CD4-positive, alpha-beta T cell treated with Interleukin-21 for 1 hour (primary cell): ENCODE data around the gene PITX2.
A peak's percentile ranks its signal among the peaks of the same experiment; 100 is the strongest.

Experiments
- DNase-seq: peaks from one replicate; pipeline ENCODE4 v3.0.0-alpha.2; 2020

Gene PITX2

GRCh38 chr4:110636171-110636679 lies 13.3 kb upstream of the PITX2 start:
- no peak for DNase-seq

DNA sequence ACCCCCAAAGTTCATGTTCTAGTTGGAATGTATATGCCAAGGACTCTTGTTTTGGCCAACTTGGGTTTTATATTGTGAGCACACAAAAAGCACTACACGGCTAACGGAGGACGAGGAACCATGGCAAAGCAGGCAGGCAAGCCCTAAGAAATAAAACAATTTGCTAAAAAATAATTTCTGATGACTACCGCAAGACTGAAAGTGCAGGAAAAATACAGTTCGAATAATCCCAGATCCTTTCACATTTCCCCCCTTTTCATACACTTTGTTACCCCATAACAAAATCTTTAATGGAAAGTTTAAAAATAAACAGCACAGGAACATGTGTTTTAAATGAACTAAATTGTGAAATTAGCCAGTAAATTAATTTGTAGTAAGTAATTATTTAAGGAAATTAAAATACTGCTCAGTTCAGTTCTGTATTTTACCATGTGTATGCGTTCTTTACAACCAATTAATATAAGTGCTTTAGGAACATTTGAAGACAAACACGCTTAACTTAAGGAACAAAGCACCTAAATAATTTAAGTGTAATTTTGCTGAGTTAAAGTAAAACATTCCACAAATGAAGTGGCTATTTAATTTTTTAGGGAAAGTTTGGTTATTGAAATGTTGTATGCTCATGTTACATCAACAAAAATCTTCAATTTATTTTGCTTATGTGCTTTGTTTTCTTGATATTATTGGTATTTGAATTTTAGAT lies 12.4 kb upstream of the PITX2 start:
- DNase-seq = no peak

GRCh38 chr4:110634350-110635162 lies 11.7 kb upstream of the PITX2 start:
- no peak for DNase-seq

- DNase-seq = no peak
Measured at GRCh38 chr4:110633358-110634341, 10.8 kb upstream of the PITX2 start.

- no peak for DNase-seq
Measured at GRCh38 chr4:110632506-110633357, 9.9 kb upstream of the PITX2 start.

DNA sequence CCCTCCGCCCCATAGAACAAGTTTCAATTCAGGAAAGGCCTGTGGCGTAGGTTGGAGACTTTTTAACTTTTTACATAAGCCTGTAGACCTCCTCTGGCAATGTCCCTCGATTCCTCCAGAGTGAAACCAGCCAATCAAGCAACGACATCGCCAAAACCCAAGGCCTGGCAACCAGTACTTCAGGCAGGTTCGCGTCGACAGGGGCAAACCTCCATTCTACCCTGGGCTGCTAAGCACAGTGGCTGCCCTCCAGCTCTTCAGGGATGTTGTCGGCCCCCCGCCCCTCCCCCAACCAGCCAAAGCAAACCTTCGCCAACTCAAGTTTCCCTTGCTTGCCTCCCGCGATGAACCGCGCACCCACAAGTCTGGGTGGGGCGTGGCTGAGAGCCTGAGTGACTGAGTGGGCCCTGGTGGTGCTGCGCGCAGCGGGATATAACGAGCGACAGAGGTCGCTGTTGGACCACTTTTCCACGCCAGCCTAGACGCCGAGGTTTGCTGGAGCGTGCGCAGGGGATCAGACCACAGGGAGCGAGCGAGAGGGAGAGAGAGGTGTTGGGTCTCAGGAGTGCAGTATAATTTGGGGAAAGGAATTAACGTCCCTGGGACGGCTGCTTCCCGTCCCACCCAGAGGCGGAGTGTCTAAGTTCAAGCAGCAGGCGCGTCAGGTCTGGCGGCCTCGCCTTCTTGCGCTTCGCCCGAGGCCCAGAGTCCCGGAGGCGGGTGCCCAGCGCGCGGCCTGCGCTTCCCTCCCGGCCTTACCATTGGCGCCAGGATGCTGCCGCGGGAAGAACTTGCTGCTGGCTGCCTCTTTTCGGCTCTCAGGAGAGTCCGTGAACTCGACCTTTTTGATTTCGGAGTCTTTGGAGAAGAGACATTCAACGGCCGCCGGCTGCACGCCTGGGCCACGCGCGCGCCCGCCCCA lies 9.0 kb upstream of the PITX2 start:
- peak; percentile 8 for DNase-seq

- DNase-seq = no peak
Measured at GRCh38 chr4:110630688-110631402, 8.0 kb upstream of the PITX2 start.

GRCh38 chr4:110629780-110630687 lies 7.2 kb upstream of the PITX2 start:
- no peak for DNase-seq

DNA sequence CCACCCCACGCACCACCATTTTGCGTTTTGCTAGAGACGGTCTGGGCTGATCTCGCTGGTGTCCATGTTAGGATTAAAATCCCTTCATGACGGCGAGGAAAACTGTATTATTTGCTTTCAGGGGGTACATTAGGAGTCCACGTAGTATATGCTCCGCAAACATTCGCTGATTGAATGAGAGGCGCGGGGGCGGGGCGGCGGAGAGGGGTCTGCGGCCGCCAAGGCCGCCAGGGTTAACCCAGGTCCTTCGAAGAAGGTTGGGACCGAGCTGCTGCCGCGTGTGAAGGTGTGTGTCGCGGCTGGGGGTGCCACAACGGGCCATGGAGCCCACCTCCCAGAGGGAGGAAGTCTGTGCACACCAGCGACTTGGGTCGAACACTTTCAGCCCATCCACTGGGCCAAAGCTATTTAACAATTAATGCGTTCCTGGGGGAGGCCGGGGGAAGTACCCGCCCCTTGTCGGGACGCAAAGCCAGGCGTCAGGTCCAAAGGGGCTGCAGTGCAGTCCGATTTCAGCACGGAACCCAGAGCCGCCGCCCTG lies 6.4 kb upstream of the PITX2 start:
- no peak for DNase-seq

DNA sequence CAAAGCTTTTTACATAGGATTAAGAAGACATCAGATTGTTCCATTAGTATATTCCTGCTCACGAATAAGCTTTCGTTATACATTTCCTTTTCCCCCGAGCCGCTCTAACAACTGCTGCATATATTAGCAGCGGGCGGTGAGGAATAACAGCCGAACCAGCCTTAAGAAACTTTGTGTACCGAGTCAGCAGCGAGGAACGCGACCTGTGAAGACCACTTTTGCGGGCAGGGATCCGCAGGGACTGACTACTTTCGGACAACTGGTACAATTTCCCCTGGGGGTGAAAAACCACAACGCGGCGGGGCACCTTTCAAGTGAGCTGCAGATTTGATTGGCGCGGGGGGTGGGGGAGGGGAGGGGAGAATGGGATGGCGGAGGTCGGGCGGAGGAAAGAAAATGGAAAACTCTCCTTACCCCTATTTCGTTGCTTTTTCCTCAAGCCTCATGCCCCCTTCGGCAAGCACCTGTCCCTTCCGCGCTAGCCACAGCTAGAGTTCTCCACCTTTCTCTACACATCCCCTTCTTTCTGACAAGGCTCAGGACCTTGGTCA lies 5.9 kb upstream of the PITX2 start:
- no peak for DNase-seq

- DNase-seq = no peak
Measured at GRCh38 chr4:110627977-110628662, 5.2 kb upstream of the PITX2 start.

- no peak for DNase-seq
Measured at GRCh38 chr4:110626532-110627153, 3.8 kb upstream of the PITX2 start.

GRCh38 chr4:110625576-110626257 lies 2.8 kb upstream of the PITX2 start:
- no peak for DNase-seq

DNA sequence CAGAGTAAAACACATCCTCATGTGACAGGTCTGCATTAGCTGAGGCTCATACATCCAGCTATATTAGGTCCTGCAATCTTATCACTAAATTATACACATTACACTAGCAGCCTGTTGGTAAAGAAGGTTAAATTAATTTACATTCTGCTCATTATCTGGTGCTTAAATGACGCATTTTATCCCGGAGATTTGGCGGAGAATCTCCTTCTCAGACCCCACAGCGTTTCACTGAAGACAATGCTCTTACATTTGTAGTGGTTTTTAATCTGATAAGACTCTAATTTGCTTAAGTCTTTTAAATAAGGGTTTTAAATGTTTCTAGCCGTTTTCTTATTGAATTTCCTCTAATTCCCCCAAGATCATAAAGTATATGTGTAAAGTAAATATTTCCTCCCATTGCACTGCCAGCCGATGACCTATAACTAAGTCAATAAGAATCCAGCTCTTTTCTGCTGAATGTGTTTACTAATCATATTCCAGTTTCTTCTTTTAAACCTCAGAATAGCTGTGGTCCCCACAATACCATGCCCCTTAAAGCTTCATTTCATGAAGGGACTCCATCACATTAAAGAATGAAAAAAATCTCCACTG lies 2.1 kb upstream of the PITX2 start:
- no peak for DNase-seq

DNA sequence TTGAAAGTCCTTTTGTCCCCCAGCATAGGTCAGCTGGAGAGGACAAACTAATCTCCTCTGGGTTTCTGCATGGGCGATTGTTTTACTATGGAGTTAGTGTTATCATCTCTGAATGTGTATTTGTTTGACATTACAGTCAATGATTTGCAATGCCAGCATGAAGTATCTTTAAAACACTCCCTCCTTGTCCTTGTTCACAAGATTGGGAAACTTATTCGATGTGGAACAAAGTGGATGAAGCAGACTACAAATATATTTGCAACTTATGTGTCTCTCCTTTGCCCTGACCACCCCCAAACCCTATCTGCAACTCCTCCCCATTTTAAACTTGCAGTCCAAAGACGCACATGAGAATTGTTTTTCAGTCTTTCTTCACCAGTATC lies 1.5 kb upstream of the PITX2 start:
- no peak for DNase-seq

DNA sequence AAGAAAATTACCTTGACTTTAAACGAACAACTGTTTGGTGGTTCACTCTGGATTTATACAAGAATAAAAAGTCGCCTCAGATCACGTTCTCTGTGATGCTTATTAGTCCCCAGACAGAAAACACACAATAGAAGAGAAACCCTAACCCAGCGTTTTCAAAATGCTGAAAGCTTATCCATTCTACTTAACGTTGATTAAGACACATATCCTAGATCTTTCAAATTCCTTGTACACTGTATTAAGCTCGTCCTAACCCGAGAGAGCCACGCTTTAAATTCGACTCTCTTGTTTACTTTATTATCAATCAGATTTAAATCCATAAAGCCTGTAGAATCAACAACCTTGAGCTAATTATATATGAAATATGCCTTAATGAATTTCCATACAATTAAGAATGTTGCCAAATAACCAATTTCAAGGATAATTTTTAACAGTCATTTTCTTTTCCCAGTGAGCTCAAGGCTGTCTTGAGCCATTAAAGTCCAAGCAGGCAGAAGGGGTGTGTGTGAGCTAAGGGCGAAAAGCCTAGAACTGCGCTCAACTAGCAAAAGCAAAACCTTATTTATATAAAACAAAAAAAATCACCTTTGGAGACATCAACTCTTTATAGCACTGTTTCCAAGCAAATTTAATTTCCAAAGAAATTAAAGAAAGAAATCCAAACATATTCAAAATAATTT lies 981 bp upstream of the PITX2 start:
- DNase-seq = no peak
